GM23248 (cell line): ENCODE data around the gene GNG8. TPM values are rescaled to one million over a fixed set of nuclear protein-coding genes. Genes with fewer than 3 reads are reported as not detected.
A peak's percentile ranks its signal among the peaks of the same experiment; 100 is the strongest.

Source experiments
- DNase-seq: peaks from one replicate; pipeline ENCODE4 v3.0.0-alpha.2; 2015
- H2AFZ ChIP-seq: fragments of 200-600 bp; sonication (generic); 2 replicates; pipeline ENCODE4 v1.6.1; 2016; ENCODE audit warnings: antibody characterized with exemption
- H3F3A ChIP-seq: fragments of 200-600 bp; sonication (generic); 2 replicates; pipeline ENCODE4 v1.6.1; 2016; ENCODE audit warnings: mild to moderate bottlenecking, antibody characterized with exemption, mixed run types; ENCODE audit not compliant: insufficient read depth
- H3K27ac ChIP-seq: fragments of 200-600 bp; sonication (generic); 2 replicates; pipeline ENCODE4 v1.5.1; 2016; ENCODE audit warnings: mild to moderate bottlenecking
- H3K27me3 ChIP-seq: fragments of 200-600 bp; sonication (generic); replicated peaks from 2 replicates; pipeline ENCODE4 v1.6.1; 2016; ENCODE audit warnings: mild to moderate bottlenecking; ENCODE audit not compliant: insufficient read depth
- H3K36me3 ChIP-seq: fragments of 200-600 bp; sonication (generic); 2 replicates; pipeline ENCODE4 v1.6.1; 2016; ENCODE audit warnings: low read depth, mild to moderate bottlenecking
- H3K4me1 ChIP-seq: fragments of 200-600 bp; sonication (generic); 2 replicates; pipeline ENCODE4 v1.6.1; 2016; ENCODE audit warnings: mild to moderate bottlenecking; ENCODE audit not compliant: insufficient read depth
- H3K4me2 ChIP-seq: fragments of 200-600 bp; sonication (generic); one replicate; pipeline ENCODE4 v1.6.1; 2016; ENCODE audit warnings: mild to moderate bottlenecking; ENCODE audit not compliant: unreplicated experiment
- H3K4me3 ChIP-seq: fragments of 200-600 bp; sonication (generic); 2 replicates; pipeline ENCODE4 v1.5.1; 2016; ENCODE audit warnings: mild to moderate bottlenecking
- H3K79me2 ChIP-seq: fragments of 200-600 bp; sonication (generic); 2 replicates; pipeline ENCODE4 v1.6.1; 2016; ENCODE audit warnings: mild to moderate bottlenecking; ENCODE audit not compliant: insufficient read depth
- H3K9ac ChIP-seq: fragments of 200-600 bp; sonication (generic); 2 replicates; pipeline ENCODE4 v1.6.1; 2016; ENCODE audit warnings: mild to moderate bottlenecking
- H3K9me2 ChIP-seq: fragments of 200-600 bp; sonication (generic); 2 replicates; pipeline ENCODE4 v1.6.1; 2016; ENCODE audit warnings: mixed run types, mild to moderate bottlenecking, moderate library complexity; ENCODE audit not compliant: insufficient read depth
- H3K9me3 ChIP-seq: fragments of 200-600 bp; sonication (generic); one replicate; pipeline ENCODE4 v1.6.1; 2017; ENCODE audit warnings: low read depth
- H4K20me1 ChIP-seq: fragments of 200-600 bp; sonication (generic); 2 replicates; pipeline ENCODE4 v1.6.0; 2016; ENCODE audit not compliant: insufficient read depth
- EZH2 ChIP-seq: fragments of 200-600 bp; sonication (generic); IDR thresholded peaks from 2 replicates; pipeline ENCODE4 v1.6.1; 2018; ENCODE audit warnings: antibody characterized with exemption, mild to moderate bottlenecking; ENCODE audit not compliant: insufficient read depth, poor library complexity, severe bottlenecking
- EZH2phosphoT487 ChIP-seq: fragments of 200-600 bp; sonication (generic); IDR thresholded peaks from 2 replicates; pipeline ENCODE4 v1.6.1; 2018; ENCODE audit warnings: antibody characterized with exemption, moderate library complexity, mild to moderate bottlenecking, low read depth; ENCODE audit not compliant: insufficient read depth
- WGBS, 2 experiments: methylation state at CpG; one replicate each; pipeline ENCODE4 v1.1.6; 2015 to 2017; ENCODE audit warnings: low lambda C conversion rate in 2 of 2, low coverage in 1 of 2; ENCODE audit errors: missing lambda C conversion rate in 2 of 2; 5-methylcytosine and 5-hydroxymethylcytosine counted together
- in situ Hi-C: fragments of 300-500 bp; cut with MboI; formaldehyde crosslinking; loops from 2 replicates; pipeline ENCODE4 v1.15.0; 2020
- polyA plus RNA-seq: library from polyadenylated mRNA; unstranded; fragments of >200 nt; fragmentation: Nextera tagmentation; extraction: Ambion mirVana; gene quantifications from 2 replicates; pipeline ENCODE4 v1.2.1, GENCODE V29; 2016
- total RNA-seq: library from RNA; depleted of rRNA; stranded (reverse); fragments of >200 nt; shearing (Covaris generic); gene quantifications from 2 replicates; pipeline ENCODE4 v1.2.3, GENCODE V29; 2014

Gene GNG8
- total and polyA plus RNA-seq, 2 experiments from 2014 or later = not detected

DNA sequence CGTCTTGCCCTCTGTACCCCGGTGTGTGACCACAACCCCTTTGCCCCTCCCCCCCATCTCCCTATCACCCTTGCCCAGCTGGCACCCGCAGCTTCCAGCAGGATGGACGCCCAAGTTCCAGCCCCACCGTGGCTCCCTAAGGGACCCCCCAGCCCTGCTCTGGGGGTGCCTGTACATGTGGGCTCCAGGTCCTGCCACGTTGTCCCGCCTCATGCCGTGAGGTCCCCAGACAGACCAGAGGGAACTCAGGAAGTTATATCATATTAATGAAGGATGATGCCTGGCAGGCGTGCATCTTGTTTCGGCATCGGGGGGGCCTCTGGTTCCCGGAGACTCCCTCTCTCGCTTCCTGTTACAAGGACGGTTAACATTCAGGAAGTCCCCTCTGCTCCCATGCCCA lies 9.6 kb downstream of the GNG8 start:
- Histone ChIP-seq H3K27ac (no peak overlapping the region), H3K4me2 (no peak overlapping the region), H3K9ac (no peak overlapping the region), H3K9me2 (no peaks in the 10 kb centered on the region), H3K4me3 (no peak overlapping the region), H4K20me1 (no peaks in the 10 kb centered on the region), H3K36me3 (no peaks in the 10 kb centered on the region), H3K27me3 (no peaks in the 10 kb centered on the region), H3F3A (peaks cover 7% of the 10 kb centered on the region), H2AFZ (no peak overlapping the region), H3K9me3 (no peaks in the 10 kb centered on the region), H3K79me2 (peaks cover 23% of the 10 kb centered on the region), H3K4me1 (peaks cover 28% of the 10 kb centered on the region)
- 84 to 85% methylated on average over 14 of the region's 14 CpGs for WGBS, 2 experiments
- in situ Hi-C loops = no loop called here
- TF ChIP-seq EZH2phosphoT487 = no peak
- TF ChIP-seq EZH2 = no peak
- no peak for DNase-seq

DNA sequence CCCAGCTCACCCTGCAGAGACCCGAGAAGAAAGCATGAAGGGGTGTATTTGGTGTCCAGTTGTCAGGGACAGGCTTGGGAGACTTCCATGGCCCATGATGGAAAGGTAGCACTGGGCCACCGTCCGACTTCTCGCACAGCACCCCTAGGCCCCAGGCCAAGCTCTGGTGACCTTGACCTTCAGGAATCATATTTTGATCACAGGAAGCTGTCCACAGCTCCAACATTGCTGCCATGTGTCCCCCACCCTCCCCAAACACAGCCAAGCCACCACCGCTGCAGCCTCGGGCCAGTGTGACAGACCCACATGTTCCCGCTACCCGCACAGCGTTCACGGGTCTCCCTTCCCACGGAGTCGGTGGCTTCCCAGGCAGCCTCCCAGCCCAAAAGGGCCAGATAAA lies 10.3 kb downstream of the GNG8 start:
- Histone ChIP-seq H3K27ac (peak overlapping the region; percentile 94), H3K79me2 (peaks cover 26% of the 10 kb centered on the region), H3K4me1 (peaks cover 20% of the 10 kb centered on the region), H3K9me3 (no peaks in the 10 kb centered on the region), H3K4me2 (peak overlapping the region; percentile 83), H3K9me2 (no peaks in the 10 kb centered on the region), H4K20me1 (no peaks in the 10 kb centered on the region), H3K4me3 (no peak overlapping the region), H3K27me3 (no peaks in the 10 kb centered on the region), H2AFZ (peak overlapping the region; percentile 78; the same call in 1 of the 2 replicates), H3F3A (peaks cover 7% of the 10 kb centered on the region), H3K9ac (peak overlapping the region; percentile 75; the same call in 1 of the 2 replicates), H3K36me3 (no peaks in the 10 kb centered on the region)
- TF ChIP-seq EZH2 (no peak), EZH2phosphoT487 (no peak)
- in situ Hi-C loops = no loop called here
- no peak for DNase-seq
- WGBS, 2 experiments = 56 to 65% methylated on average over 11 to 12 of the region's 12 CpGs

DNA sequence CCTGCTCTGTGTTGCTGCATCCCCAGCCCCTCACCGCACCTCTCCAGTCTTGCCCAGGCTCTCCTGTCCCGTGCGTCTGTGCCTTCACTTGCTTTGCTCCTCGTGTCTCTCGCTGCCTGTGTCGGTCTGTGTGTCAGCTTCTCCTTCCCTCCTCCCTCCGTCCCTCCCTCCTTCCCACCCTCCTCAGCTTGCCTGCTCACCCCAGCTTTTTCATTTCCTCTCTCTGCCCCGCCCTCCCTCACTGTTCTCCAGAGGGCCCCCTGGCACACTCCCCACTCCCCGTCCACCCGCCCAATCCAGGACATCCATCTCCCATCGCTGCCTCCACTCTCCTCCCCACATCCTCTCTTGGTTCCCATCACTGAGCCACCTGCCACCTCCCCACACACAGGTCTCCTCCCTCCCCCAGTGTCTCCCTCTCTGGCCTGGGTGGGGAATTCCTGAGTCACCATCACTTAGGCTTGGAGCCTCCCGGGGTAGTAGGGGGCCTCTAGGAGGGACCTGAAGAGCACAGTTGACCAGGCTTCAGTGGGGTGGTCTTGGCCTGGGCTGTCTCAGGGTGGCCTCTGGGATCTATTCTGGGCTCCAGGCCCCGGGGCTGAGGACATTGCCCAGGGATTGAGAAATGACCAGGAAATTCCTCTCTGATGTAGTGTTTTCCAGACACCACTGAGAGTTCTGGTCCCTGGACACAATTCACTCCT lies 10.9 kb downstream of the GNG8 start, which contains the start of gene PTGIR:
PTGIR (minus strand) TSS at position 132 of the 704 bp plus-strand sequence. CDS start 864 bp downstream, outside the sequence.
- no peak for TF ChIP-seq EZH2
- no peak for TF ChIP-seq EZH2phosphoT487
- Histone ChIP-seq H3K4me1 (peaks cover 21% of the 10 kb centered on the region), H3K9me2 (no peaks in the 10 kb centered on the region), H3K4me2 (peak within 1 kb of the TSS; percentile 83), H3K27ac (peak within 1 kb of the TSS; percentile 94), H3K4me3 (peak within 1 kb of the TSS; percentile 67), H3K27me3 (no peaks in the 10 kb centered on the region), H3K79me2 (peaks cover 26% of the 10 kb centered on the region), H2AFZ (peak within 1 kb of the TSS; percentile 78), H3K36me3 (no peaks in the 10 kb centered on the region), H4K20me1 (no peaks in the 10 kb centered on the region), H3F3A (peaks cover 8% of the 10 kb centered on the region), H3K9ac (peak within 1 kb of the TSS; percentile 75), H3K9me3 (no peaks in the 10 kb centered on the region)
- WGBS, 2 experiments = 0 to 2% methylated on average over 2 to 13 of the region's 13 CpGs
- peak; percentile 92 for DNase-seq
- in situ Hi-C loops = no loop called here

DNA sequence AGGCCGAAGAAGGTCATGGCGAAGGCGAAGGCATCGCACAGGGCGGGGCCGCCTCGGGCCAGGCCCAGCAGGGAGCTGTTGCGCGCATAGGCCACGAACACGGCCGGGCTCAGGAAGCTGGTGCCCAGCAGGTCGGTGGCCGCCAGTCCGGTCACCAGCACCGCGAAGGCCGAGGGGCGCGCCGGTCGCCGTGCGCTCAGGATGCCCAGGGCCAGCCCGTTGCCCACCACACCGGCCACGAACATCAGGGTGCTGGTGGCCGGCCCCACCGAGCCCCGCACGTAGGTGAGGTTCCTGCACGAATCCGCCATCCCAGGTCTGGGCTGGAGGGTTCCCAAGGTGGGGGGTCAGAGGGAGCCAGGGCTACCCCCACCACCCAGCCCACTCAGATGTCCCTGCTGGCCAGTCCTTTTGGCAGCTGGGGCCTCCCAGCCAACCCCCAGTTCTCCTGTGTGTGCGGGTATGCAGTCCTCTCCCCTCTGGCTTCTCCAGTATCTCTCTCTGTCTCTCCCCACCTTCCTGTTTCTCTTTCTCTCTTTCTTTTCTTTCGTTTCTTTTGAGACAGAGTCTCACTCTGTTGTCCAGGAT lies 12.0 kb downstream of the GNG8 start:
- TF ChIP-seq EZH2phosphoT487 (no peak), EZH2 (no peak)
- peaks cover 26% of the 10 kb centered on the region for H3K79me2 ChIP-seq
- no peaks in the 10 kb centered on the region for H3K9me2 ChIP-seq
- no peaks in the 10 kb centered on the region for H3K36me3 ChIP-seq
- DNase-seq = no peak
- no peaks in the 10 kb centered on the region for H3K9me3 ChIP-seq
- WGBS, 2 experiments = 91 to 92% methylated on average over 35 of the region's 35 CpGs
- H3K4me3 ChIP-seq = peak overlapping the region; percentile 67
- peak overlapping the region; percentile 94 for H3K27ac ChIP-seq
- H2AFZ ChIP-seq = peak overlapping the region; percentile 78; the same call in 1 of the 2 replicates
- H3K4me2 ChIP-seq = peak overlapping the region; percentile 83
- H3K4me1 ChIP-seq = peaks cover 29% of the 10 kb centered on the region
- no peaks in the 10 kb centered on the region for H4K20me1 ChIP-seq
- H3K27me3 ChIP-seq = no peaks in the 10 kb centered on the region
- H3F3A ChIP-seq = peaks cover 18% of the 10 kb centered on the region
- H3K9ac ChIP-seq = peak overlapping the region; percentile 75
- in situ Hi-C loops = no loop called here
